T-cell (primary cell): ENCODE data around the gene EFCAB6. TPM values are rescaled to one million over a fixed set of nuclear protein-coding genes. Genes with fewer than 3 reads are reported as not detected.

Source experiments
- ATAC-seq, 4 experiments: fragments of 200-7000 bp in 3 of 4; fragments of 150-1000 bp in 1 of 4; cut with Tn5 transposase; replicated peaks in 1 of 4; 1 replicate in 3 of 4; 2 replicates in 1 of 4; pipeline ENCODE4 v1.10.0; 2021; ENCODE audit warnings: moderate library complexity in 3 of 4, mild to moderate bottlenecking in 2 of 4, moderate number of reproducible peaks in 1 of 4
- CTCF ChIA-PET, 2 donors: fragments of 300-600 bp; sonication (Branson Sonifier 250); formaldehyde crosslinking; loops; one replicate each; lab custom pipeline; 2022; ENCODE audit warnings: antibody characterized with exemption in 2 of 2; lab: Charles Lee
- POLR2A ChIA-PET, 2 donors: fragments of 300-600 bp; sonication (Branson Sonifier 250); formaldehyde crosslinking; loops; one replicate each; lab custom pipeline; 2022; ENCODE audit warnings: antibody characterized with exemption in 2 of 2; lab: Charles Lee
- DNase-seq, 35 experiments: peaks; one replicate each; pipeline versions ENCODE4 v3.0.0 to v3.0.0-alpha.2; 2013 to 2023
- H3K27ac ChIP-seq: one replicate; pipeline ENCODE4 v1.5.1; 2013; ENCODE audit warnings: low read length
- H3K27me3 ChIP-seq, 2 experiments: replicated peaks in 1 of 2; 1 replicate in 1 of 2; 2 replicates in 1 of 2; pipeline versions ENCODE4 v1.6.1 to v1.7.0; 2013; ENCODE audit warnings: low read length in 1 of 2, mixed read lengths in 1 of 2; ENCODE audit not compliant: control insufficient read depth in 2 of 2, insufficient read depth in 2 of 2; ENCODE audit errors: extremely low read depth in 1 of 2
- H3K36me3 ChIP-seq, 2 donors: 1 replicate in 1 of 2; 2 replicates in 1 of 2; pipeline versions ENCODE4 v1.6.1 to v1.7.0; 2013; ENCODE audit warnings: low read length in 1 of 2; ENCODE audit not compliant: control insufficient read depth in 2 of 2, insufficient read depth in 1 of 2; ENCODE audit errors: extremely low read depth in 1 of 2
- H3K4me1 ChIP-seq, 2 experiments: 1 replicate in 1 of 2; 2 replicates in 1 of 2; pipeline versions ENCODE4 v1.6.1 to v1.7.0; 2013; ENCODE audit warnings: low read length in 2 of 2, mixed read lengths in 1 of 2; ENCODE audit not compliant: insufficient read depth in 2 of 2, control insufficient read depth in 1 of 2; ENCODE audit errors: extremely low read depth in 1 of 2
- H3K4me3 ChIP-seq, 2 donors: 1 replicate in 1 of 2; 2 replicates in 1 of 2; pipeline versions ENCODE4 v1.5.1 to v1.7.0; 2013; ENCODE audit warnings: mild to moderate bottlenecking in 2 of 2, low read length in 1 of 2, moderate library complexity in 1 of 2; ENCODE audit not compliant: control insufficient read depth in 1 of 2; ENCODE audit errors: extremely low read depth in 1 of 2
- H3K9me3 ChIP-seq: 2 replicates; pipeline ENCODE4 v1.7.0; 2013
- H3K27ac Mint-ChIP-seq, 2 donors: one replicate each; pipeline ENCODE4 v1.8.0; 2020 to 2021; ENCODE audit warnings: mild to moderate bottlenecking in 2 of 2, mixed read lengths in 2 of 2
- H3K27me3 Mint-ChIP-seq, 2 donors: one replicate each; pipeline ENCODE4 v1.8.0; 2021 to 2022; ENCODE audit warnings: mixed read lengths in 2 of 2
- H3K36me3 Mint-ChIP-seq: one replicate; pipeline ENCODE4 v1.8.0; 2021; ENCODE audit warnings: mixed read lengths
- H3K4me1 Mint-ChIP-seq, 3 donors: one replicate each; pipeline ENCODE4 v1.8.0; 2020 to 2022; ENCODE audit warnings: mixed read lengths in 3 of 3, mild to moderate bottlenecking in 1 of 3
- H3K4me3 Mint-ChIP-seq, 3 donors: one replicate each; pipeline ENCODE4 v1.8.0; 2020 to 2022; ENCODE audit warnings: mild to moderate bottlenecking in 3 of 3, mixed read lengths in 3 of 3, moderate library complexity in 3 of 3
- H3K9me3 Mint-ChIP-seq, 3 donors: one replicate each; pipeline ENCODE4 v1.8.0; 2020 to 2022; ENCODE audit warnings: mixed read lengths in 3 of 3
- WGBS: methylation state at CpG from one replicate; pipeline ENCODE4 v1.1.5; 2013; ENCODE audit warnings: missing lambda C conversion rate; ENCODE audit not compliant: insufficient coverage; 5-methylcytosine and 5-hydroxymethylcytosine counted together
- total RNA-seq, 35 experiments: library from RNA in 6 of 35; stranded (reverse) in 6 of 35; fragments of 120-200 nt in 1 of 35; gene quantifications; one replicate each; pipeline versions ENCODE4 v1.2.1 to v1.2.4 and lab custom pipeline; 2013 to 2026

Gene EFCAB6
- total RNA-seq, 5 donors from 2014 or later (not counting 1 experiment from before 2014, with no cell fraction given), result 0.26 to 0.89 (median 0.53) TPM

GRCh38 chr22:43571181-43571580, 240.9 kb downstream of the EFCAB6 start:
- H3K36me3 Mint-ChIP-seq, result no peaks in the 10 kb centered on the region
- peaks cover under 1 to 19% of the 10 kb centered on the region in 2 experiments for H3K27me3 ChIP-seq
- no peak overlapping the region for H3K4me3 Mint-ChIP-seq
- no peaks in the 10 kb centered on the region for H3K4me1 Mint-ChIP-seq
- ChIA-PET CTCF (no interaction called here), POLR2A (no interaction called here)
- H3K27ac Mint-ChIP-seq, result no peak overlapping the region
- no peak overlapping the region for H3K4me3 ChIP-seq
- H3K9me3 Mint-ChIP-seq, result no peaks in the 10 kb centered on the region
- no peak for ATAC-seq
- H3K27me3 Mint-ChIP-seq, result peaks cover 11 to 22% of the 10 kb centered on the region in 2 donors
- no peak overlapping the region for H3K27ac ChIP-seq
- WGBS, result 100% methylated on average over 1 of the region's 4 CpGs
- H3K4me1 ChIP-seq, result no peaks in the 10 kb centered on the region
- no peaks in the 10 kb centered on the region for H3K9me3 ChIP-seq
- no peaks in the 10 kb centered on the region for H3K36me3 ChIP-seq
- no peak for DNase-seq

- Histone ChIP-seq H3K9me3 (no peaks in the 10 kb centered on the region), H3K27ac (no peak overlapping the region), H3K4me3 (no peak overlapping the region), H3K4me1 (no peaks in the 10 kb centered on the region), H3K36me3 (no peaks in the 10 kb centered on the region), H3K27me3 (peaks cover 0 to 21% of the 10 kb centered on the region in 2 experiments)
- no peaks in the 10 kb centered on the region for H3K4me1 Mint-ChIP-seq
- peaks cover 11 to 22% of the 10 kb centered on the region in 2 donors for H3K27me3 Mint-ChIP-seq
- DNase-seq (no peak), ATAC-seq (no peak)
- H3K9me3 Mint-ChIP-seq, result no peaks in the 10 kb centered on the region
- POLR2A ChIA-PET, result no interaction called here
- CTCF ChIA-PET, result no interaction called here
- no peak overlapping the region for H3K27ac Mint-ChIP-seq
- WGBS, result 78% methylated on average over 8 of the region's 14 CpGs
- H3K36me3 Mint-ChIP-seq, result no peaks in the 10 kb centered on the region
- no peak overlapping the region for H3K4me3 Mint-ChIP-seq
Observed at GRCh38 chr22:43570531-43571165, 241.5 kb downstream of the EFCAB6 start.

- CTCF ChIA-PET, result no interaction called here
- Histone ChIP-seq H3K4me1 (no peaks in the 10 kb centered on the region), H3K27me3 (peaks cover 0 to 19% of the 10 kb centered on the region in 2 experiments), H3K4me3 (no peak overlapping the region), H3K36me3 (no peaks in the 10 kb centered on the region), H3K27ac (no peak overlapping the region), H3K9me3 (no peaks in the 10 kb centered on the region)
- 79% methylated on average over 4 of the region's 6 CpGs for WGBS
- H3K36me3 Mint-ChIP-seq, result no peaks in the 10 kb centered on the region
- no peak for ATAC-seq
- H3K27me3 Mint-ChIP-seq, result peaks cover 11 to 21% of the 10 kb centered on the region in 2 donors
- H3K4me1 Mint-ChIP-seq, result no peaks in the 10 kb centered on the region
- no peak overlapping the region for H3K27ac Mint-ChIP-seq
- H3K9me3 Mint-ChIP-seq, result no peaks in the 10 kb centered on the region
- no peak overlapping the region for H3K4me3 Mint-ChIP-seq
- POLR2A ChIA-PET, result no interaction called here
- no peak for DNase-seq
Observed at GRCh38 chr22:43569111-43569510, 243.0 kb downstream of the EFCAB6 start.

GRCh38 chr22:43567691-43568324, 244.3 kb downstream of the EFCAB6 start:
- Histone ChIP-seq H3K4me1 (no peaks in the 10 kb centered on the region), H3K4me3 (no peak overlapping the region), H3K27me3 (peaks cover 0 to 19% of the 10 kb centered on the region in 2 experiments), H3K9me3 (no peaks in the 10 kb centered on the region), H3K27ac (no peak overlapping the region), H3K36me3 (no peaks in the 10 kb centered on the region)
- Mint-ChIP-seq H3K36me3 (no peaks in the 10 kb centered on the region), H3K4me1 (no peaks in the 10 kb centered on the region), H3K27ac (no peak overlapping the region), H3K4me3 (no peak overlapping the region), H3K27me3 (peaks cover 10 to 16% of the 10 kb centered on the region in 2 donors), H3K9me3 (no peaks in the 10 kb centered on the region)
- DNase-seq, result no peak
- CTCF ChIA-PET, result no interaction called here
- WGBS, result 81% methylated on average over 5 of the region's 8 CpGs
- POLR2A ChIA-PET, result no interaction called here
- ATAC-seq, result no peak

- ChIA-PET CTCF (no interaction called here), POLR2A (no interaction called here)
- Histone ChIP-seq H3K9me3 (no peaks in the 10 kb centered on the region), H3K4me3 (no peak overlapping the region), H3K27me3 (peaks cover 0 to 10% of the 10 kb centered on the region in 2 experiments), H3K36me3 (no peaks in the 10 kb centered on the region), H3K4me1 (no peaks in the 10 kb centered on the region), H3K27ac (no peak overlapping the region)
- no peaks in the 10 kb centered on the region for H3K4me1 Mint-ChIP-seq
- no peaks in the 10 kb centered on the region for H3K9me3 Mint-ChIP-seq
- no peaks in the 10 kb centered on the region for H3K36me3 Mint-ChIP-seq
- H3K4me3 Mint-ChIP-seq, result no peak overlapping the region
- ATAC-seq (no peak), DNase-seq (no peak)
- WGBS, result 66% methylated on average over 7 of the region's 9 CpGs
- peaks cover 4 to 7% of the 10 kb centered on the region in 2 donors for H3K27me3 Mint-ChIP-seq
- no peak overlapping the region for H3K27ac Mint-ChIP-seq
Observed at GRCh38 chr22:43566561-43567332, 245.4 kb downstream of the EFCAB6 start.

- DNase-seq (no peak), ATAC-seq (no peak)
- Histone ChIP-seq H3K27ac (no peak overlapping the region), H3K4me1 (no peaks in the 10 kb centered on the region), H3K36me3 (no peaks in the 10 kb centered on the region), H3K9me3 (no peaks in the 10 kb centered on the region), H3K4me3 (no peak overlapping the region), H3K27me3 (peaks cover 0 to 7% of the 10 kb centered on the region in 2 experiments)
- H3K9me3 Mint-ChIP-seq, result no peaks in the 10 kb centered on the region
- H3K27ac Mint-ChIP-seq, result no peak overlapping the region
- ChIA-PET POLR2A (no interaction called here), CTCF (no interaction called here)
- H3K4me1 Mint-ChIP-seq, result no peaks in the 10 kb centered on the region
- 83% methylated on average over 9 of the region's 9 CpGs for WGBS
- no peaks in the 10 kb centered on the region for H3K36me3 Mint-ChIP-seq
- peaks cover 3 to 4% of the 10 kb centered on the region in 2 donors for H3K27me3 Mint-ChIP-seq
- no peak overlapping the region for H3K4me3 Mint-ChIP-seq
Observed at GRCh38 chr22:43566021-43566420, 246.1 kb downstream of the EFCAB6 start.
